ENCODE measurements around the gene P2RY8. TPM values are rescaled to one million over a fixed set of nuclear protein-coding genes. Genes with fewer than 3 reads are reported as not detected.

P2RY8 gene
- total and polyA plus RNA-seq, 2 of the 4 experiments (the other 2 are of a cell fraction), result not detected

- Histone ChIP-seq H3K4me1 (ENCODE audit: control insufficient read depth, insufficient read depth, low read length) (no peaks in the 10 kb centered on the region), H3K18ac (ENCODE audit: low read depth, low read length) (no peak overlapping the region), H3K27ac (ENCODE audit: insufficient read depth, low read length) (no peak overlapping the region), H3K23ac (ENCODE audit: low read depth, low read length) (no peak overlapping the region), H2AFZ (replicated peaks; ENCODE audit: low read length, poor library complexity) (peak overlapping the region; percentile 69), H2BK15ac (ENCODE audit: low read depth, low read length) (no peak overlapping the region), H2AK5ac (ENCODE audit: low read depth, low read length) (no peak overlapping the region), H3K27me3 (ENCODE audit: control insufficient read depth, insufficient read depth, low read length) (no peaks in the 10 kb centered on the region), H3K14ac (replicated peaks; ENCODE audit: low read depth, low read length) (no peak overlapping the region), H3K9ac (ENCODE audit: low read depth, low read length) (no peak overlapping the region), H3K4ac (ENCODE audit: low read depth, low read length) (no peak overlapping the region), H3K36me3 (ENCODE audit: control insufficient read depth, insufficient read depth, low read length) (peaks cover 65% of the 10 kb centered on the region), H2BK120ac (ENCODE audit: low read depth, low read length) (no peak overlapping the region), H3K9me3 (ENCODE audit: control insufficient read depth, insufficient read depth, low read length) (peaks cover 21% of the 10 kb centered on the region), H4K5ac (ENCODE audit: low read depth, low read length) (no peak overlapping the region), H3K79me1 (ENCODE audit: low read depth in 1 of 2, low read length in 2 of 2) (no peaks in the 10 kb centered on the region; a peak in 1 of 4 replicates), H4K20me1 (ENCODE audit: insufficient read depth, low read length) (no peaks in the 10 kb centered on the region; the same call in 1 of the 2 replicates), H2BK5ac (ENCODE audit: low read depth, low read length, poor library complexity, severe bottlenecking) (no peak overlapping the region), H3K9me1 (ENCODE audit: insufficient read depth, low read length) (0 out of 2 replicates have a peak, but pooled peaks cover 6% of the 10 kb centered on the region), H2AK9ac (replicated peaks; ENCODE audit: low read depth, low read length, poor library complexity) (peak overlapping the region; percentile 55), H4K8ac (ENCODE audit: low read depth in 2 of 2, low read length in 2 of 2) (no peak overlapping the region), H3K4me3 (ENCODE audit: insufficient read depth, low read depth, low read length) (no peak overlapping the region), H3K56ac (ENCODE audit: extremely low read depth, insufficient read depth, low read length) (no peak overlapping the region), H3K4me2 (ENCODE audit: low read depth, low read length) (no peak overlapping the region), H2BK20ac (ENCODE audit: low read depth, low read length) (no peak overlapping the region), H4K91ac (ENCODE audit: insufficient read depth, low read depth, low read length) (no peak overlapping the region)
- in situ Hi-C loops (cut with MboI; ENCODE audit: low sequenced_read_pairs), result no loop called here
- dilution Hi-C loops (cut with HindIII; ENCODE audit: low sequenced_read_pairs, unreplicated experiment), result no loop called here
- TF ChIP-seq POLR2A (IDR thresholded peaks at IDR 0.05; ENCODE audit: low read depth, low read length), result no peak
- TF ChIP-seq NFE2L2 (IDR thresholded peaks at IDR 0.05; ENCODE audit: low read depth, low read length), result no peak
- no peak for TF ChIP-seq SMC3 (IDR thresholded peaks at IDR 0.05; ENCODE audit: low read depth, low read length)
- no peak for TF ChIP-seq MAFK (IDR thresholded peaks at IDR 0.05; ENCODE audit: low read depth, low read length)
- POLR2A ChIA-PET (ENCODE audit: unreplicated experiment), result no interaction called here
- intact Hi-C loops (cut with micrococcal nuclease), result no loop called here
- CTCF ChIA-PET, result no interaction called here
- 98% methylated on average over 8 of the region's 20 CpGs; no CpG with 5 or more reads in 1 of the 2 experiments for WGBS, 2 experiments (ENCODE audit: extremely low coverage in 2 of 2, insufficient read length in 1 of 2)
- no peak for ATAC-seq (ENCODE audit: low read depth)
- BruUV-seq (replicated peaks), result no TSS peak
- DNase-seq, result no peak
Measured at GRCh38 chrX:1417921-1418771, 118.8 kb downstream of the P2RY8 start.
